NCI-H2081 treated with DMSO at 0.1 percent for 48 hours (cell line): ENCODE data around the gene CFHR1.

Experiments used
- DNase-seq: peaks from one replicate; lab custom pipeline; 2025; lab: John Stamatoyannopoulos, UW

CFHR1 gene

DNA sequence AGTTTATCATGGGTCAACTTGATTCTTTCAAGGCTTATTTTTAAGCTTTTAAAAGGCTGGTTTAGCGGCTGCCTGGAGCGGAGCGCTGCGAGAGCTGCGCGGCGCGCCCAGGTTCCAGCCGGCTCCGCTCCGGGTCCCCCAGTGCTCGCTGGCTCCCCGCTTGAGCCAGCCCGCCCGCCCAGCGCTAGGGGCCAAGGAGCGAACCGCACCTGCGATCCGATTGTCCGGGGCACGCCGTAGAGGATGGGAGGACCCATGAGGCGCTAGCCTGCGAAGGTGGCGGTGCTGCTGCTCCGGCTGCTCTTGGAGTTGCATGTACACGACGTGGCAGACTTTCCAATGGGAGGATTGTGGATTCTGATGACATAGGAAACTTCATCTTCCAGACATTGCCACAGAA, 58.4 kb downstream of the CFHR1 start:
- DNase-seq = no peak
